Astrocyte of the cerebellum (primary cell): ENCODE results near the gene TACR1.
"Not testable (repeated sequence)": the region's sequence is repeated elsewhere in the genome, so short reads cannot be mapped to it uniquely, and the experiment has no call there.

ENCODE experiments used
- DNase-seq: peaks from one replicate; pipeline ENCODE4 v3.0.0-alpha.2; 2011; ENCODE audit warnings: low read depth
- H3K4me3 ChIP-seq: 2 replicates; pipeline ENCODE4 v1.5.1; 2011; ENCODE audit warnings: mild to moderate bottlenecking, low read depth, low read length, moderate library complexity
- in situ Hi-C: cut with HindIII; loops from 2 replicates; pipeline ENCODE4 v1.10.0; 2017; ENCODE audit warnings: low sequenced_read_pairs
- TF ChIP-seq, protein P1 (sequence below): IDR thresholded peaks from 2 replicates; pipeline ENCODE4 v1.5.1; 2012; ENCODE audit warnings: low read length, low read depth, moderate library complexity, mild to moderate bottlenecking; ENCODE audit errors: missing control alignments

TACR1 gene

DNA sequence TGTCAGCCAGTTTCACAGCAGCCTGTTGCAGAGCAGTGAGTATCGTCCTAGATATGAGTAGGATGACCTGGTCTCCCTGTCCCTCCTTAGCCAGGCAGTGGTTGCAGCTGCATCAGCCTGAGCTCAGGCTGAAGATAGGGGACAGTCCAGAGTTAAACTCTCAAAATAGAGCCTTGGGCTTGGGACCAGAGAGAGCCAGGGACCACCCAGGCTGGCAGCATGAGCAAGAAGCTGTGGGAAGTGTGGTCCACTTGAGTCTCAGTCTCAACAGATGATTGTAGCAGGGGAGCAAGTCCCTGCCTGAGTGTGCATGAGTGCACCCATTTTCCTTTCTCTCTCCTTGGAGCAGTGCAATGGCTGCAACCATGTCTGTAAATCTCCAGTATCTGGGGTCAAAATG, 38.0 kb upstream of the TACR1 start:
- in situ Hi-C loops: no loop called here
- no peak overlapping the region for H3K4me3 ChIP-seq
- TF ChIP-seq, protein P1, sequence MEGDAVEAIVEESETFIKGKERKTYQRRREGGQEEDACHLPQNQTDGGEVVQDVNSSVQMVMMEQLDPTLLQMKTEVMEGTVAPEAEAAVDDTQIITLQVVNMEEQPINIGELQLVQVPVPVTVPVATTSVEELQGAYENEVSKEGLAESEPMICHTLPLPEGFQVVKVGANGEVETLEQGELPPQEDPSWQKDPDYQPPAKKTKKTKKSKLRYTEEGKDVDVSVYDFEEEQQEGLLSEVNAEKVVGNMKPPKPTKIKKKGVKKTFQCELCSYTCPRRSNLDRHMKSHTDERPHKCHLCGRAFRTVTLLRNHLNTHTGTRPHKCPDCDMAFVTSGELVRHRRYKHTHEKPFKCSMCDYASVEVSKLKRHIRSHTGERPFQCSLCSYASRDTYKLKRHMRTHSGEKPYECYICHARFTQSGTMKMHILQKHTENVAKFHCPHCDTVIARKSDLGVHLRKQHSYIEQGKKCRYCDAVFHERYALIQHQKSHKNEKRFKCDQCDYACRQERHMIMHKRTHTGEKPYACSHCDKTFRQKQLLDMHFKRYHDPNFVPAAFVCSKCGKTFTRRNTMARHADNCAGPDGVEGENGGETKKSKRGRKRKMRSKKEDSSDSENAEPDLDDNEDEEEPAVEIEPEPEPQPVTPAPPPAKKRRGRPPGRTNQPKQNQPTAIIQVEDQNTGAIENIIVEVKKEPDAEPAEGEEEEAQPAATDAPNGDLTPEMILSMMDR: no peak
- no peak for DNase-seq

DNA sequence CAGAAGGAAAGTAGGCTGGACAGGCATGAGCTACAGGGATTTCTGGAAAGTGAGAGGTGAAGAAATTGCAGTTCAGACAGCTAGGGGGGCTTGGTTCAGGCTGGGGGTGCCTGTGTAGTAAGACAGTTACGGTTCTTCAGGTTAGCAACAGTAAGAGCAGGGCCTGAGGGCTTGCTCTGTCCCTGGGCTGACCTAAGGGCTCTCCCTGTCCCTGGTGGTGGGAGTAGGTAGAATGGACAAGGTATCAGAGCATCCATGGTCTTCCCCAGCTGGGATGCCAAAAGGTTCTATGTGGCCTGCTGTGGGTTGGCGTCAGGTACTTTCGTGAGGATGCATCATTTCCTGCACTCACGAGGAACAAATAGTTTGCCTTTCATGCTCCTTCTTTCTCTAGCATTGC, 34.6 kb upstream of the TACR1 start:
- no peak overlapping the region for H3K4me3 ChIP-seq
- no peak for DNase-seq
- TF ChIP-seq, protein P1: no peak
- in situ Hi-C loops: no loop called here

DNA sequence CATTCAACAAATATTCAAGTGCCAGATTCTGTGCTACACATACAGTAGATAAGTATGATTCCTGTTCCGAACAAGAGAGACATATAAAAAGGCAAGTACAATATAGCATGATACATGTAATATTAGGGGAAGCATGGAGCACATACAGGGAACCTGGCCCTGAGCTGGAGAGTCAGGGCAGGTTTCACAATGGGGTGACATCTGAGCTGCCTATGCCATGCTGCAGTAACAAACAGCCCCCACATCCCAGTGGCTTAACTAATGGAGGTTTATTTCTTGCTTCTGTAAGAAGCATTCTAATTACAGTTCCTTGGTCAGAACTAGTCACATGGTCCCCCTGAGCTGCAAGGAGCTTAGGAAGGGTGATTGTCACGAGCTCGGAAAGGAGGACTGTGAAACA, 27.3 kb upstream of the TACR1 start:
- in situ Hi-C loops: no loop called here
- no peak for DNase-seq
- TF ChIP-seq, protein P1: no peak
- H3K4me3 ChIP-seq: no peak overlapping the region

DNA sequence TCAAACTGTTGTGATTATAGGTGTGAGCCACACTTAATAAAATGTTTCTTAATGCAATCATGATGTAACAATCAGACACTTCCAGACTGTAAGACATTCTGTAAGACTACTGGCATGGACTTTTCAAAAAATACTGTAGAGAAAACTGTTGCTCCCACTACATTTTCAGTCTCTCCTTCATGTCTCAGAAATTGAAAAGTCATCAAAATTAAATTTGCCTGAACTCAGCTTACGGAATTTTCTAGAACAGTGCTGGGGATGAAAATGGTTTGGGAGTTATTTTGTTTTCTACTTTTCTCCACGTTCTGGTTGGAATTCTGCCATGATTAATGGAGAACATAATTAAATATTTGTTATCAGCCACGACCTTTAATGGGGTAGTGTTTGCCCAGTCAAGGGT, 26.8 kb upstream of the TACR1 start:
- H3K4me3 ChIP-seq: no peak overlapping the region
- TF ChIP-seq, protein P1: no peak
- DNase-seq: no peak
- in situ Hi-C loops: no loop called here

GRCh38 chr2:75224636-75225094, 25.3 kb upstream of the TACR1 start:
- DNase-seq: no peak
- TF ChIP-seq, protein P1: no peak
- in situ Hi-C loops: no loop called here
- no peak overlapping the region for H3K4me3 ChIP-seq

GRCh38 chr2:75222527-75222926, 23.2 kb upstream of the TACR1 start:
- in situ Hi-C loops: no loop called here
- no peak for DNase-seq
- TF ChIP-seq, protein P1: no peak
- no peak overlapping the region for H3K4me3 ChIP-seq

GRCh38 chr2:75221862-75222261, 22.5 kb upstream of the TACR1 start:
- in situ Hi-C loops: no loop called here

GRCh38 chr2:75219213-75219612, 19.9 kb upstream of the TACR1 start:
- in situ Hi-C loops, H3K4me3 ChIP-seq, DNase-seq: not testable (repeated sequence)

More at GRCh38 chr2:75221862-75222261, 22.5 kb upstream of the TACR1 start:
- TF ChIP-seq, protein P1: no peak
- H3K4me3 ChIP-seq: no peak overlapping the region
- no peak for DNase-seq
